NB4 (cell line): ENCODE results near the gene NEMP1.

Experiments used
- CTCF ChIP-seq: IDR thresholded peaks from one replicate; pipeline ENCODE4 v1.5.1; 2012; ENCODE audit warnings: low read depth, low read length
- MYC ChIP-seq: IDR thresholded peaks from 2 replicates; pipeline ENCODE4 v1.6.1; 2011; ENCODE audit warnings: low read depth, low read length
- POLR2A ChIP-seq: IDR thresholded peaks from 2 replicates; pipeline ENCODE4 v1.6.1; 2011; ENCODE audit warnings: mild to moderate bottlenecking; ENCODE audit not compliant: insufficient read length; ENCODE audit errors: extremely low read depth
- TF ChIP-seq, protein P1 (sequence below): IDR thresholded peaks from 2 replicates; pipeline ENCODE4 v1.6.1; 2011; ENCODE audit warnings: low read depth, low read length

- TF ChIP-seq CTCF (no peak), POLR2A (no peak), MYC (no peak)
- TF ChIP-seq, protein P1, sequence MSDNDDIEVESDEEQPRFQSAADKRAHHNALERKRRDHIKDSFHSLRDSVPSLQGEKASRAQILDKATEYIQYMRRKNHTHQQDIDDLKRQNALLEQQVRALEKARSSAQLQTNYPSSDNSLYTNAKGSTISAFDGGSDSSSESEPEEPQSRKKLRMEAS, result no peak
These were observed 1.2 kb upstream of the NEMP1 start for GRCh38 chr12:57079821-57080220.
